Measurements from ENCODE around the gene ZNF77.

DNA sequence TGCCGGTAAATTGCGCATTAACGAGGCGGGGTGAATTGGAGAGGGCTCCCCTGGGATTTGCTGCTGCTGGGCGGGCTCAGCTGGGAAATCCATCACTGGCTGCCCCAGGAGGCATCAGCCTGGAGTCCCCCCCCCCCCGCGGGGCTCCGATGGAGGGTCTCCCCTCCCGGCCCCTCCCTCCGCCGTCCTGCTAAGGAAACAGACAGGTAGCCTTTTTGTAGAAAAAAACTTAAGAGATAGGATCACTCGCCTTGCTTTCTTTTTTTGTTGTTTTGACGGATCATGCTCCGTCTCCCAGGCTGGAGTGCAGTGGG is 39.4 kb upstream of the ZNF77 start:
- TF ChIP-seq, protein P1, sequence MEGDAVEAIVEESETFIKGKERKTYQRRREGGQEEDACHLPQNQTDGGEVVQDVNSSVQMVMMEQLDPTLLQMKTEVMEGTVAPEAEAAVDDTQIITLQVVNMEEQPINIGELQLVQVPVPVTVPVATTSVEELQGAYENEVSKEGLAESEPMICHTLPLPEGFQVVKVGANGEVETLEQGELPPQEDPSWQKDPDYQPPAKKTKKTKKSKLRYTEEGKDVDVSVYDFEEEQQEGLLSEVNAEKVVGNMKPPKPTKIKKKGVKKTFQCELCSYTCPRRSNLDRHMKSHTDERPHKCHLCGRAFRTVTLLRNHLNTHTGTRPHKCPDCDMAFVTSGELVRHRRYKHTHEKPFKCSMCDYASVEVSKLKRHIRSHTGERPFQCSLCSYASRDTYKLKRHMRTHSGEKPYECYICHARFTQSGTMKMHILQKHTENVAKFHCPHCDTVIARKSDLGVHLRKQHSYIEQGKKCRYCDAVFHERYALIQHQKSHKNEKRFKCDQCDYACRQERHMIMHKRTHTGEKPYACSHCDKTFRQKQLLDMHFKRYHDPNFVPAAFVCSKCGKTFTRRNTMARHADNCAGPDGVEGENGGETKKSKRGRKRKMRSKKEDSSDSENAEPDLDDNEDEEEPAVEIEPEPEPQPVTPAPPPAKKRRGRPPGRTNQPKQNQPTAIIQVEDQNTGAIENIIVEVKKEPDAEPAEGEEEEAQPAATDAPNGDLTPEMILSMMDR (IDR thresholded peaks at IDR 0.05) = no peak
- TF ChIP-seq POLR2A (IDR thresholded peaks at IDR 0.05) = no peak

Data from thyroid gland (tissue), 4 donors.